Measurements from ENCODE around the gene P4HA2.

Gene P4HA2

GRCh38 chr5:132215329-132215728 lies 12.3 kb downstream of the P4HA2 start:
- DNase-seq (ENCODE audit: low read depth) = no peak
- H3K4me3 ChIP-seq (ENCODE audit: low read depth, low read length) = no peak overlapping the region
- no peak for TF ChIP-seq CTCF (IDR thresholded peaks at IDR 0.05; ENCODE audit: low read depth, low read length, missing control alignments)

GRCh38 chr5:132214491-132214890 lies 13.2 kb downstream of the P4HA2 start:
- TF ChIP-seq CTCF (IDR thresholded peaks at IDR 0.05; ENCODE audit: low read depth, low read length, missing control alignments) = no peak
- DNase-seq (ENCODE audit: low read depth) = no peak
- H3K4me3 ChIP-seq (ENCODE audit: low read depth, low read length) = no peak overlapping the region

- no peak for TF ChIP-seq CTCF (IDR thresholded peaks at IDR 0.05; ENCODE audit: low read depth, low read length, missing control alignments)
- H3K4me3 ChIP-seq (ENCODE audit: low read depth, low read length) = no peak overlapping the region
- no peak for DNase-seq (ENCODE audit: low read depth)
Measured at GRCh38 chr5:132213666-132214065, 14.0 kb downstream of the P4HA2 start.

- TF ChIP-seq CTCF (IDR thresholded peaks at IDR 0.05; ENCODE audit: low read depth, low read length, missing control alignments) = no peak
- no peak for DNase-seq (ENCODE audit: low read depth)
- H3K4me3 ChIP-seq (ENCODE audit: low read depth, low read length) = no peak overlapping the region
Measured at GRCh38 chr5:132211787-132212186, 15.9 kb downstream of the P4HA2 start.

GRCh38 chr5:132210944-132211343 lies 16.7 kb downstream of the P4HA2 start:
- DNase-seq (ENCODE audit: low read depth) = no peak
- no peak for TF ChIP-seq CTCF (IDR thresholded peaks at IDR 0.05; ENCODE audit: low read depth, low read length, missing control alignments)
- no peak overlapping the region for H3K4me3 ChIP-seq (ENCODE audit: low read depth, low read length)

GRCh38 chr5:132209901-132210545 lies 17.6 kb downstream of the P4HA2 start:
- TF ChIP-seq CTCF (IDR thresholded peaks at IDR 0.05; ENCODE audit: low read depth, low read length, missing control alignments) = no peak
- DNase-seq (ENCODE audit: low read depth) = no peak
- no peak overlapping the region for H3K4me3 ChIP-seq (ENCODE audit: low read depth, low read length)

GRCh38 chr5:132209131-132209530 lies 18.5 kb downstream of the P4HA2 start:
- H3K4me3 ChIP-seq (ENCODE audit: low read depth, low read length) = no peak overlapping the region
- no peak for DNase-seq (ENCODE audit: low read depth)
- TF ChIP-seq CTCF (IDR thresholded peaks at IDR 0.05; ENCODE audit: low read depth, low read length, missing control alignments) = no peak
